ENCODE results near the gene REG4.

DNA sequence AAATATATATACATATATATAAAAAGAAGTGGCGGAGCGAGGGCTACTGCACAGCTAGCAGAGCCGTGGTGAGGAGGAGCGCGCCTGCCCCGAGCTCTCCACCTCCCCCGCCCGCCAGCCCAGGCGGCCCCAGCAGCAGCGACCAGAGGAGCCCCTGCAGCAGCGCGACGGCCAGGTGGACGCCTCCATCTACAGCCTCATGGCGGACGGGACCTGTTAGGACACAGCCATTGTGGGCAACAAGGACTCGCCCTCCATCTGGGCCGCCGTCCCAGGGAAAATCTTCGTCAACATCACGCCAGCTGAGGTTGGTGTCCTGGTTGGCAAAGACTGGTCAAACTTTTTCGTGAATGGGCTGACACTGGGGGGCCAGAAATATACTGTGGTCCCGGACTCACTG, 41.9 kb upstream of the REG4 start:
- no peak for TF ChIP-seq POLR2A (IDR thresholded peaks at IDR 0.05)
- TF ChIP-seq, protein P1, sequence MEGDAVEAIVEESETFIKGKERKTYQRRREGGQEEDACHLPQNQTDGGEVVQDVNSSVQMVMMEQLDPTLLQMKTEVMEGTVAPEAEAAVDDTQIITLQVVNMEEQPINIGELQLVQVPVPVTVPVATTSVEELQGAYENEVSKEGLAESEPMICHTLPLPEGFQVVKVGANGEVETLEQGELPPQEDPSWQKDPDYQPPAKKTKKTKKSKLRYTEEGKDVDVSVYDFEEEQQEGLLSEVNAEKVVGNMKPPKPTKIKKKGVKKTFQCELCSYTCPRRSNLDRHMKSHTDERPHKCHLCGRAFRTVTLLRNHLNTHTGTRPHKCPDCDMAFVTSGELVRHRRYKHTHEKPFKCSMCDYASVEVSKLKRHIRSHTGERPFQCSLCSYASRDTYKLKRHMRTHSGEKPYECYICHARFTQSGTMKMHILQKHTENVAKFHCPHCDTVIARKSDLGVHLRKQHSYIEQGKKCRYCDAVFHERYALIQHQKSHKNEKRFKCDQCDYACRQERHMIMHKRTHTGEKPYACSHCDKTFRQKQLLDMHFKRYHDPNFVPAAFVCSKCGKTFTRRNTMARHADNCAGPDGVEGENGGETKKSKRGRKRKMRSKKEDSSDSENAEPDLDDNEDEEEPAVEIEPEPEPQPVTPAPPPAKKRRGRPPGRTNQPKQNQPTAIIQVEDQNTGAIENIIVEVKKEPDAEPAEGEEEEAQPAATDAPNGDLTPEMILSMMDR (IDR thresholded peaks at IDR 0.05) = no peak

Data from heart left ventricle (tissue), 13 donors.